ENCODE measurements around the gene OGFOD3. TPM values are rescaled to one million over a fixed set of nuclear protein-coding genes. Genes with fewer than 3 reads are reported as not detected.
A peak's percentile ranks its signal among the peaks of the same experiment; 100 is the strongest.

Gene OGFOD3, protein sequence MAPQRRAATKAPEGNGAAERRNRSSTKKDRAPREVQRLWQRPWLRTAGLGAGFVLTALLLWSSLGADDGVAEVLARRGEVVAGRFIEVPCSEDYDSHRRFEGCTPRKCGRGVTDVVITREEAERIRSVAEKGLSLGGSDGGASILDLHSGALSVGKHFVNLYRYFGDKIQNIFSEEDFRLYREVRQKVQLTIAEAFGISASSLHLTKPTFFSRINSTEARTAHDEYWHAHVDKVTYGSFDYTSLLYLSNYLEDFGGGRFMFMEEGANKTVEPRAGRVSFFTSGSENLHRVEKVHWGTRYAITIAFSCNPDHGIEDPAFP
- 10 to 100 TPM; 22.0 to 25.0 TPM for total RNA-seq

DNA sequence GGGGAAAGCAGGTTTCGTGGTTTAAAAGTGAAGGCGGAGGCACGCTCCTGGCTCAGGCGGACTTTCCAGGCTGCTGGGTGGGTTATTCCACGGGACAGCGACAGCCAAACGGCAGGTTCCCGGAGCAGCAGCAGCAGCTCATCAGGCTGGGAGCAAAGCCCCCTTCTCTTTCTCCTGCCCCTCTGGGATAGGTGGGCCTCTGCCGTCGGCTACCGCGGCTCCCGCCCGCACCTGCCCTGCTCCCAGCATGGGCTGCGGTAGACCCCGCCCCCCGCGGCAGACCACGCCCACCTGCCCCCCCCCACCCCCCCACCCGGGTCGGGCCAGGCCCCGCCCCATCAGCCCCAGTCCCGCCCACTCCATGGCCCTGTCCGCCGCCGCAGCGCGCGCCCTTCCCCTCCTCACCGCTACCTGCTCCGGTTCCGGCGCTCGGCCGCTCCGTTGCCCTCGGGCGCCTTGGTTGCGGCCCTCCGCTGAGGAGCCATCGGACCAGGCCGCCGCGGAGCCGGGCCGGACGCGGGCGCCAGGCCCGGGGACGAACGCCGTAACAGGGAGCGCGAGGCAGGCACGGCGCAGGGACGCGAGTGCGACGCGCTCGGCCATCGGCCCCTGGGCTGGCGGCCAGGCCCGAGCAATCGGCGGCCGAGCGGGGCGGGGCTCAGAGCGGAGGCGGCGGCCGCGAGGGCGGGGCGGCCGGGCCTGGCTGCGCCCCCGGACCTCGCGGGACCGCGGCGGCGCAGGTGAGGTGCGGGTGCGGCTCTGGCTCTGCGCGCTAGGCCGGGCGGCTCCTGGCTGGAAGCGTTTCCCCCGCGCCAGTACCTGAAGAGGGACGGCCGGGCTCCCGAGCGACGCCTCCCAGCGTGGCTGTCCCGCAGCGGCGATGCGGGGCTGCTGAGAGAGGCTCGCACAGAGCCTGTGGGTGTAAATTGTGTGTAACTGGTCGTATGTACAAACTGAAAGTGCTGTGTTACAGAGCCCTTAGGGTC is at the start of gene OGFOD3, which contains the start of gene HEXD:
OGFOD3 (minus strand) TSS at position 586 of the 986 bp plus-strand sequence; CDS start at position 485, 101 bp downstream.
HEXD (plus strand) TSS at position 347 of the 986 bp plus-strand sequence. CDS start 1,453 bp downstream, outside the sequence.
- ChIA-PET CTCF (interaction anchor here (0.8 to 1.9 kb wide), 8 partner anchors 10 to 388 kb away, joined by 3 to 9 read pairs (median 4); no protein-coding TSS in a partner anchor), POLR2A (interaction anchor here (0.6 to 4.2 kb wide), 13 partner anchors 12 to 330 kb away, joined by 3 to 20 read pairs (median 3); no protein-coding TSS in a partner anchor)
- DNase-seq, result peak; percentile 82
- no peaks in the 10 kb centered on the region for H3K27me3 Mint-ChIP-seq
- peak within 1 kb of the TSS; percentile 57 for H3K27ac Mint-ChIP-seq
- peak within 1 kb of the TSS; percentile 78 for H3K4me3 Mint-ChIP-seq
- TF ChIP-seq, protein P1, sequence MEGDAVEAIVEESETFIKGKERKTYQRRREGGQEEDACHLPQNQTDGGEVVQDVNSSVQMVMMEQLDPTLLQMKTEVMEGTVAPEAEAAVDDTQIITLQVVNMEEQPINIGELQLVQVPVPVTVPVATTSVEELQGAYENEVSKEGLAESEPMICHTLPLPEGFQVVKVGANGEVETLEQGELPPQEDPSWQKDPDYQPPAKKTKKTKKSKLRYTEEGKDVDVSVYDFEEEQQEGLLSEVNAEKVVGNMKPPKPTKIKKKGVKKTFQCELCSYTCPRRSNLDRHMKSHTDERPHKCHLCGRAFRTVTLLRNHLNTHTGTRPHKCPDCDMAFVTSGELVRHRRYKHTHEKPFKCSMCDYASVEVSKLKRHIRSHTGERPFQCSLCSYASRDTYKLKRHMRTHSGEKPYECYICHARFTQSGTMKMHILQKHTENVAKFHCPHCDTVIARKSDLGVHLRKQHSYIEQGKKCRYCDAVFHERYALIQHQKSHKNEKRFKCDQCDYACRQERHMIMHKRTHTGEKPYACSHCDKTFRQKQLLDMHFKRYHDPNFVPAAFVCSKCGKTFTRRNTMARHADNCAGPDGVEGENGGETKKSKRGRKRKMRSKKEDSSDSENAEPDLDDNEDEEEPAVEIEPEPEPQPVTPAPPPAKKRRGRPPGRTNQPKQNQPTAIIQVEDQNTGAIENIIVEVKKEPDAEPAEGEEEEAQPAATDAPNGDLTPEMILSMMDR (IDR thresholded peaks at IDR 0.05), result no peak
- peaks cover 17% of the 10 kb centered on the region for H3K36me3 Mint-ChIP-seq (ENCODE audit: low read depth)
- intact Hi-C loops (cut with micrococcal nuclease), result no loop called here
- ATAC-seq, result peak; percentile 91
- peaks cover 27% of the 10 kb centered on the region for H3K4me1 Mint-ChIP-seq (ENCODE audit: low read depth)
- no peaks in the 10 kb centered on the region for H3K9me3 Mint-ChIP-seq

DNA sequence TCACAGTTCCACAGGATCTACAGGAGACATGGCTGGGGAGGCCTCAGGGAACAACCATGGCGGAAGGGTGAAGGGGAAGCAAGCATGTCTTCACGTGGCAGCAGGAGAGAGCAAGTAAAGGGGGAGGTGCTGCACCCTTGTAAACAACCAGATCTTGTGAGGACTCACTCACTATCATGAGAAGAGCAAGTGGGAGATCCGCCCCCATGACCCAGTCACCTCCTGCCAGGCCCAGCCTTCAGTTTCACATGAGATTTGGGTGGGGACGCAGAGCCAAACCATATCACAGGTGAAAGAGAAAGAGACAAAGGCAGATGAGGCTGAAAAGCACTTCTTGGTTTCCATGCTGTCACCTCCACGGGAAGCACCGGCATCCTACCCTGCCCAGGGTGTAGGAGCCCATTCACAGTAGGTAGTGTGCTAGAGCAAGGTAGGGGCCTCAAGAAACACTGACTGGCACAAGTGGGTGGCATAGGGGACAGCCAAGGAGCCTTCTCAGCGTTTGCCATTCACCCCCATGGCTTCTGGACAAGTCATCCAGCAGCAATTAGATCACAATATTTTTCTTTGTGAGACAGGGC is 46.7 kb upstream of the OGFOD3 start:
- H3K9me3 Mint-ChIP-seq, result no peaks in the 10 kb centered on the region
- TF ChIP-seq, protein P1 (IDR thresholded peaks at IDR 0.05), result no peak
- CTCF ChIA-PET, result interaction anchor here (1.1 kb wide), 1 partner anchor 11 kb away, joined by 3 read pairs; no protein-coding TSS in a partner anchor
- DNase-seq, result peak; percentile 33
- ATAC-seq, result peak; percentile 34
- POLR2A ChIA-PET, result no interaction called here
- H3K27me3 Mint-ChIP-seq, result no peaks in the 10 kb centered on the region
- intact Hi-C loops (cut with micrococcal nuclease), result no loop called here
- peaks cover 40% of the 10 kb centered on the region for H3K36me3 Mint-ChIP-seq (ENCODE audit: low read depth)
- H3K4me1 Mint-ChIP-seq (ENCODE audit: low read depth), result peaks cover 6% of the 10 kb centered on the region
- peak overlapping the region; percentile 18 for H3K27ac Mint-ChIP-seq
- no peak overlapping the region for H3K4me3 Mint-ChIP-seq

DNA sequence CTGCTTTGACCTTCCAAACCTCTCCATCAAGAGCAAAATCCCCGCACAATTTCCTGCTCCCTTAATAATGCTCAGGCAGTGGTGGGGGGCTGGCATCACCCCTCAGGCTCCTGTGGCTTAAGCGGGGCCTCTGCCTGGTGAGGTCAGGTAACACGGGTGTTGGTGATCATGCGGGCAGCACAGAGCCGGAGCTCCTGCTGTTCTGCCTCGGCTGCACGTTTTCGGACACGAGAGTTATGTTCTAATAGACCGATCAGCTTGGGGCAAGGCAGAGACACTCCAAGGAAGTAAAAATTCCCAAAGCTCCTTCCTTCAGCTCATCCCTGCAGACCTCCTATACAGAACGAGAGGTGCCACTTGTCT is 46.2 kb upstream of the OGFOD3 start:
- ATAC-seq (no peak), DNase-seq (no peak)
- Mint-ChIP-seq H3K4me3 (no peak overlapping the region), H3K9me3 (no peaks in the 10 kb centered on the region), H3K36me3 (ENCODE audit: low read depth) (peaks cover 38% of the 10 kb centered on the region), H3K27me3 (no peaks in the 10 kb centered on the region), H3K27ac (no peak overlapping the region), H3K4me1 (ENCODE audit: low read depth) (peaks cover 6% of the 10 kb centered on the region)
- TF ChIP-seq, protein P1 (IDR thresholded peaks at IDR 0.05), result no peak
- ChIA-PET POLR2A (no interaction called here), CTCF (interaction anchor here (1.1 kb wide), 1 partner anchor 12 kb away, joined by 3 read pairs; no protein-coding TSS in a partner anchor)
- intact Hi-C loops (cut with micrococcal nuclease), result no loop called here

DNA sequence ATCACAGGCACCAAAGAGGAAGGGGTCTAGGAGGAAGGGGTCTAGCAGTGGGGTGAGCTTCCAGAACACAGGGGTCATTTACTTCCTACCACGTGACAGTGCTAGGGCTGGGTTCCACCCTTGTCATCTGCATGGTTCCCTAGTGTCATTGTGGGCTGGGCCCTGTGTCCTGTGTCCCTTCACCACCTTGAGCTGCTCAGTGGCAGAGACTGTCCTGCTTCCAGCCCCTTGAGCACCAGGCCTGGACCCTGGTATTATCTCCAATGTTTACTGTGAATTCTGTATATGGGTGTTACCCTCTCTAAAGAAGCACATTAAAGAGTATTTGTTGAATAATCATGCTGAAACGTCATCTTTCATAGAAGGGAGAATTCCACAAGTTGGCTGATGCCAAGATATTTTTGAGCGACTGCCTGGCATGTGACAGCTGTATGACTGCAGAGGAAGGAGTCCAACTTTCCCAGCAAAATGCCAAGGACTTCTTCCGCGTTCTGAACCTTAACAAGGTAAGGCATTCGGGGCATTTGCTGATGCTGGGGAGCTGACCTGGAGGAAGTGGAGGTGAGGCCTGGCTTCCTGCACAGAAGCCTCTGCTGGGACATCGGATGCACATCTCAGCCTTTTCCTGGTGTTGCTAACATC is 45.7 kb upstream of the OGFOD3 start:
- CTCF ChIA-PET, result interaction anchor here (1.1 kb wide), 1 partner anchor 12 kb away, joined by 3 read pairs; no protein-coding TSS in a partner anchor
- POLR2A ChIA-PET, result no interaction called here
- no peaks in the 10 kb centered on the region for H3K27me3 Mint-ChIP-seq
- peak overlapping the region; percentile 37 for H3K27ac Mint-ChIP-seq
- H3K9me3 Mint-ChIP-seq, result no peaks in the 10 kb centered on the region
- ATAC-seq (no peak), DNase-seq (no peak)
- no peak overlapping the region for H3K4me3 Mint-ChIP-seq
- peaks cover 34% of the 10 kb centered on the region for H3K36me3 Mint-ChIP-seq (ENCODE audit: low read depth)
- peaks cover 8% of the 10 kb centered on the region for H3K4me1 Mint-ChIP-seq (ENCODE audit: low read depth)
- intact Hi-C loops (cut with micrococcal nuclease), result no loop called here
- TF ChIP-seq, protein P1 (IDR thresholded peaks at IDR 0.05), result no peak

Data from activated CD8-positive, alpha-beta T cell treated with anti-CD3 and anti-CD28 coated beads for 36 hours (primary cell).